CD4-positive, alpha-beta T cell (primary cell): ENCODE measurements around the gene RAB3GAP1. TPM values are rescaled to one million over a fixed set of nuclear protein-coding genes. Genes with fewer than 3 reads are reported as not detected.

Experiments used
- ATAC-seq: fragments of 200-7000 bp; cut with Tn5 transposase; one replicate; pipeline ENCODE4 v1.10.0; 2022; ENCODE audit warnings: mild to moderate bottlenecking; ENCODE audit not compliant: poor library complexity
- CTCF ChIA-PET: fragments of 350-600 bp; sonication (Branson Sonifier 250); formaldehyde crosslinking; loops from one replicate; lab custom pipeline; 2021; ENCODE audit warnings: antibody characterized with exemption, inconsistent platforms; lab: Charles Lee
- POLR2A ChIA-PET: fragments of 350-600 bp; sonication (Branson Sonifier 250); formaldehyde crosslinking; loops from one replicate; lab custom pipeline; 2021; ENCODE audit warnings: antibody characterized with exemption, inconsistent platforms; lab: Charles Lee
- DNase-seq, 14 experiments: peaks; one replicate each; pipeline ENCODE4 v3.0.0-alpha.2; 2013 to 2020; ENCODE audit warnings: mixed read lengths in 2 of 14
- H3K27ac ChIP-seq, 2 donors: one replicate each; pipeline versions ENCODE4 v1.5.1 to v1.7.0; 2013; ENCODE audit warnings: low read length in 2 of 2, low read depth in 1 of 2, mild to moderate bottlenecking in 1 of 2
- H3K27me3 ChIP-seq, 2 experiments: 1 replicate in 1 of 2; 2 replicates in 1 of 2; pipeline versions ENCODE4 v1.6.1 to v1.7.0; 2013; ENCODE audit warnings: low read length in 2 of 2, control low read depth in 1 of 2, mild to moderate bottlenecking in 1 of 2, moderate library complexity in 1 of 2; ENCODE audit not compliant: insufficient read depth in 2 of 2, control insufficient read depth in 1 of 2
- H3K36me3 ChIP-seq: one replicate; pipeline ENCODE4 v1.6.1; 2013; ENCODE audit warnings: low read length, control low read depth; ENCODE audit not compliant: insufficient read depth
- H3K4me1 ChIP-seq: one replicate; pipeline ENCODE4 v1.6.1; 2013; ENCODE audit warnings: low read length, control low read depth; ENCODE audit not compliant: insufficient read depth
- H3K4me3 ChIP-seq: one replicate; pipeline ENCODE4 v1.5.1; 2013; ENCODE audit warnings: mild to moderate bottlenecking, low read length, moderate library complexity
- H3K9me3 ChIP-seq, 2 experiments: 1 replicate in 1 of 2; 2 replicates in 1 of 2; pipeline versions ENCODE4 v1.6.1 to v1.7.0; 2013; ENCODE audit warnings: low read length in 2 of 2, mild to moderate bottlenecking in 2 of 2, control low read depth in 1 of 2, moderate library complexity in 1 of 2; ENCODE audit not compliant: control insufficient read depth in 1 of 2, insufficient read depth in 1 of 2
- H3K27ac Mint-ChIP-seq: one replicate; pipeline ENCODE4 v1.8.0; 2020; ENCODE audit warnings: mixed read lengths
- H3K27me3 Mint-ChIP-seq: one replicate; pipeline ENCODE4 v1.8.0; 2021; ENCODE audit warnings: mixed read lengths
- H3K36me3 Mint-ChIP-seq: one replicate; pipeline ENCODE4 v1.8.0; 2021; ENCODE audit warnings: low read depth, mixed read lengths
- H3K4me1 Mint-ChIP-seq: one replicate; pipeline ENCODE4 v1.8.0; 2021; ENCODE audit warnings: low read depth, mixed read lengths
- H3K4me3 Mint-ChIP-seq: one replicate; pipeline ENCODE4 v1.8.0; 2020; ENCODE audit warnings: mild to moderate bottlenecking, mixed read lengths
- H3K9me3 Mint-ChIP-seq: one replicate; pipeline ENCODE4 v1.8.0; 2020; ENCODE audit warnings: mixed read lengths
- CTCF ChIP-seq: fragments of 200-600 bp; IDR thresholded peaks from one replicate; pipeline ENCODE4 v1.8.0; 2022; ENCODE audit warnings: antibody characterized with exemption, mild to moderate bottlenecking
- intact Hi-C, 2 experiments: fragments of 100-400 bp; cut with DNase I in 1 of 2; cut with micrococcal nuclease in 1 of 2; formaldehyde crosslinking; loops; one replicate each; pipeline versions ENCODE4 v1.15.1 to v1.9.0; 2023 to 2025; cut with DNase I, micrococcal nuclease
- total RNA-seq, 174 experiments: library from RNA in 2 of 174; stranded (reverse) in 2 of 174; gene quantifications; one replicate each; pipeline ENCODE4 v1.2.3 and lab custom pipeline; 2021 to 2026

RAB3GAP1 gene
- total RNA-seq, 2 experiments from 2014 or later = 35.9 to 37.0 TPM

GRCh38 chr2:135164431-135164830 lies 112.3 kb downstream of the RAB3GAP1 start:
- Histone ChIP-seq H3K27ac (no peak overlapping the region), H3K27me3 (no peaks in the 10 kb centered on the region), H3K4me1 (no peaks in the 10 kb centered on the region), H3K4me3 (no peak overlapping the region), H3K36me3 (peaks cover 61% of the 10 kb centered on the region), H3K9me3 (no peaks in the 10 kb centered on the region)
- intact Hi-C loops = loop anchor here in 1 of 2 experiments (5.0 to 10.0 kb wide), 2 partner anchors 162 to 550 kb away; no protein-coding TSS in a partner anchor
- Mint-ChIP-seq H3K27ac (no peak overlapping the region), H3K4me1 (no peaks in the 10 kb centered on the region), H3K27me3 (no peaks in the 10 kb centered on the region), H3K9me3 (no peaks in the 10 kb centered on the region), H3K4me3 (no peak overlapping the region), H3K36me3 (peaks cover 93% of the 10 kb centered on the region)
- ATAC-seq (no peak), DNase-seq (no peak)
- CTCF ChIA-PET = no interaction called here
- POLR2A ChIA-PET = no interaction called here
- no peak for TF ChIP-seq CTCF

- H3K4me1 ChIP-seq = no peaks in the 10 kb centered on the region
- Mint-ChIP-seq H3K4me3 (no peak overlapping the region), H3K9me3 (no peaks in the 10 kb centered on the region), H3K27ac (no peak overlapping the region), H3K36me3 (peaks cover 97% of the 10 kb centered on the region), H3K27me3 (no peaks in the 10 kb centered on the region), H3K4me1 (no peaks in the 10 kb centered on the region)
- no peak overlapping the region for H3K27ac ChIP-seq
- no peak for ATAC-seq
- no peak for DNase-seq
- TF ChIP-seq CTCF = no peak
- no peaks in the 10 kb centered on the region for H3K9me3 ChIP-seq
- H3K36me3 ChIP-seq = peaks cover 75% of the 10 kb centered on the region
- H3K4me3 ChIP-seq = no peak overlapping the region
- H3K27me3 ChIP-seq = no peaks in the 10 kb centered on the region
- CTCF ChIA-PET = interaction anchor here (1.0 to 1.8 kb wide), 3 partner anchors 8 to 163 kb away, joined by 3 to 5 read pairs (median 4); no protein-coding TSS in a partner anchor
- intact Hi-C loops = loop anchor here in 1 of 2 experiments (10.0 kb wide), 1 partner anchor 548 kb away; no protein-coding TSS in a partner anchor
- POLR2A ChIA-PET = no interaction called here
Measured at GRCh38 chr2:135167273-135167672, 115.2 kb downstream of the RAB3GAP1 start.

GRCh38 chr2:135168204-135168856 lies 116.2 kb downstream of the RAB3GAP1 start:
- ATAC-seq = no peak
- H3K4me1 ChIP-seq = no peaks in the 10 kb centered on the region
- no peaks in the 10 kb centered on the region for H3K9me3 Mint-ChIP-seq
- no peak overlapping the region for H3K4me3 ChIP-seq
- no peak overlapping the region for H3K4me3 Mint-ChIP-seq
- TF ChIP-seq CTCF = no peak
- no peaks in the 10 kb centered on the region for H3K9me3 ChIP-seq
- intact Hi-C loops = loop anchor here in 1 of 2 experiments (10.0 kb wide), 1 partner anchor 546 kb away; no protein-coding TSS in a partner anchor
- no peak for DNase-seq
- CTCF ChIA-PET = interaction anchor here (0.6 to 1.8 kb wide), 3 partner anchors 15 to 275 kb away, joined by 3 to 4 read pairs (median 4); no protein-coding TSS in a partner anchor
- H3K4me1 Mint-ChIP-seq = no peaks in the 10 kb centered on the region
- peaks cover 74% of the 10 kb centered on the region for H3K36me3 ChIP-seq
- no peaks in the 10 kb centered on the region for H3K27me3 ChIP-seq
- peaks cover 97% of the 10 kb centered on the region for H3K36me3 Mint-ChIP-seq
- H3K27ac Mint-ChIP-seq = no peak overlapping the region
- H3K27ac ChIP-seq = no peak overlapping the region
- POLR2A ChIA-PET = no interaction called here
- no peaks in the 10 kb centered on the region for H3K27me3 Mint-ChIP-seq
